Ovary (tissue), 9 donors: ENCODE results near the gene PNPLA3. TPM values are rescaled to one million over a fixed set of nuclear protein-coding genes. Genes with fewer than 3 reads are reported as not detected.

Experiments
- DNase-seq, 5 donors: peaks; one replicate each; pipeline ENCODE4 v3.0.0-alpha.2; 2019 to 2020
- H3K27ac ChIP-seq, 2 donors: fragments of 200-600 bp; one replicate each; pipeline versions ENCODE4 v1.5.1 to v1.8.0; 2019 to 2022
- H3K27me3 ChIP-seq: fragments of 200-600 bp; one replicate; pipeline ENCODE4 v1.8.0; 2022
- H3K36me3 ChIP-seq: fragments of 200-600 bp; sonication (generic); one replicate; pipeline ENCODE4 v1.5.1; 2019
- H3K4me1 ChIP-seq: one replicate; pipeline ENCODE4 v1.8.1; 2013; ENCODE audit warnings: mild to moderate bottlenecking, moderate library complexity; ENCODE audit not compliant: insufficient read depth
- H3K4me3 ChIP-seq: fragments of 200-600 bp; sonication (generic); one replicate; pipeline ENCODE4 v1.5.1; 2017
- H3K9me3 ChIP-seq, 2 donors: fragments of 200-600 bp in 1 of 2; sonication (generic) in 1 of 2; one replicate each; pipeline versions ENCODE4 v1.5.1 to v1.8.1; 2013 to 2019; ENCODE audit warnings: mild to moderate bottlenecking in 1 of 2, moderate library complexity in 1 of 2
- CTCF ChIP-seq, 3 donors: fragments of 450-650 bp in 2 of 3; fragments of 200-600 bp in 1 of 3; IDR thresholded peaks; one replicate each; pipeline versions ENCODE4 v1.5.1 to v1.8.0; 2016 to 2022; ENCODE audit warnings: antibody characterized with exemption in 3 of 3, mild to moderate bottlenecking in 1 of 3
- EP300 ChIP-seq: sonication (generic); formaldehyde crosslinking; IDR thresholded peaks from one replicate; pipeline ENCODE4 v1.6.1; 2017; ENCODE audit warnings: antibody characterized with exemption
- POLR2A ChIP-seq: fragments of 450-650 bp; IDR thresholded peaks from one replicate; pipeline ENCODE4 v1.6.1; 2017; ENCODE audit warnings: antibody characterized with exemption, mild to moderate bottlenecking, moderate library complexity
- WGBS, 3 donors: extraction: QIAGEN DNeasy Blood & Tissue Kit in 1 of 3; methylation state at CpG; one replicate each; pipeline versions ENCODE4 v1.1.5 to v1.1.7; 2013 to 2017; 5-methylcytosine and 5-hydroxymethylcytosine counted together
- intact Hi-C, 4 donors: fragments of 100-400 bp; cut with DNase I; formaldehyde crosslinking; loops; one replicate each; pipeline versions ENCODE4 v1.11.0 to v1.15.1; 2022 to 2023
- polyA plus RNA-seq, 2 donors: library from polyadenylated mRNA; stranded (reverse); fragments of 200-250 nt in 1 of 2; fragments of 350-450 nt in 1 of 2; fragmentation: Illumina TruSeq in 1 of 2; extraction: RNeasy Lipid Tissue Mini Kit (QIAGEN cat#74804) in 1 of 2; gene quantifications; one replicate each; pipeline ENCODE4 v1.2.3, GENCODE V29; 2013 to 2014
- total RNA-seq, 7 donors: library from RNA; depleted of rRNA in 2 of 7; stranded (reverse); fragments of >200 nt in 2 of 7; fragmentation: NEBNext Ultra II Directional in 3 of 7; extraction: Animal tissue kit (Norgen Biotek cat#: 25700) in 3 of 7; gene quantifications; one replicate each; pipeline versions ENCODE4 v1.1.0 to v1.2.4, GENCODE V29; 2016 to 2023
- donor health status: DM: no; HTN: no; CAD: no; lungs with moderate emphysema.
- donor health status: DM: no; HTN: no; CAD: no.
- donor health status: Bipolar disorder and iron deficiency.
- donor health status: DM: yes; HTN: yes; CAD: no.
- donor health status: DM: no; HTN: no; CAD: no.
- donor health status: DM: yes; HTN: yes; CAD: no.

PNPLA3 gene
- total and polyA plus RNA-seq, 9 donors: 0.31 to 8.0 (median 1.3) TPM

DNA sequence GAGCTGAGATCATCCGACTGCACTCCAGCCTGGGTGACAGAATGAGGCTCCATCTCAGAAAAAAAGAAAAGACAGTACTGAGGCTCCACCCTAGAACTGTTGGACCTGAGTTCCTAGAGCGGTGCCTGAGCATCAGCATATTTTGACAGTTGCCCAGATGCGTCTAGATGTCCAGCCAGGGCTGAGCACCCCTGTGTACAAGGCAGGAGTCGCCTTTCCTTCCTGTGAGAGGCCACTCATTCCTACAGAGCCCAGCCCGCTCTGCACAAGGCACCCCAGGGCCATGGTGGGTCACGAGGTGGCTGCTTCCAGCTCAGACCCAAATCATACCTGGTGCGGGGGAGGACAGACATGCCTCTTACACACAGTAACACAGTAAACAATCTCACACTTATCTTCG, 47.5 kb downstream of the PNPLA3 start:
- no peaks in the 10 kb centered on the region for H3K9me3 ChIP-seq
- 86 to 88% (median 87%) methylated on average over 8 of the region's 8 CpGs for WGBS, 3 donors
- no peak overlapping the region for H3K4me3 ChIP-seq
- no peaks in the 10 kb centered on the region for H3K36me3 ChIP-seq
- no peak for TF ChIP-seq POLR2A
- no peak for TF ChIP-seq EP300
- no peak for TF ChIP-seq CTCF (IDR thresholded peaks at IDR 0.05)
- no peak overlapping the region for H3K27ac ChIP-seq
- intact Hi-C loops: no loop called here
- no peaks in the 10 kb centered on the region for H3K27me3 ChIP-seq
- no peaks in the 10 kb centered on the region for H3K4me1 ChIP-seq
- no peak for DNase-seq

DNA sequence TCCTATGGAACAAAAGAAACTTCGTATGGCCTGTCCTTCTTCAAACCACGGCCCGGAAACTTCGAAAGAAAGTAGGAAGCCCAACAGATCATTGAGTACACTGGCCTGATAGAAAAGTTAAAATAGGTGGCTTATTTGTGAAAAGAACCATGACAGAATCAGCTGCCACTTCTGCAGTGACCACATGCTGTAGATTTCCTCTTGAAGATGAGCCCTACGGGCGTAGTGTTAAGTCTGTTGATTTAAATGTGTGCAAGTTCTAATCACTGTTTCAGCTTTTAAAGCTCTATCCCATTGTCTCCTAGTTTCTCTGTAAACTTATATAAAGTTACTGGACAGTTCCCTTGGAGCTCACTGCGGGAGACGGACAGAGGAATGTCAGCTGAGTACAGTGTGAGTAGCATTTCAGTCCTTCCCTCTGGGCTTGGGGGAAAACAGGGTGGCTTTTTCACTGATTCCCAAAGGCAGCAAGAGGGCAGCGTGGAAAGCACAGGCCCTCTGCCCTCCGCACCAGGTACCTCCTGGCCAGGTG, 49.4 kb downstream of the PNPLA3 start:
- TF ChIP-seq EP300 (no peak), POLR2A (no peak)
- Histone ChIP-seq H3K4me3 (no peak overlapping the region), H3K4me1 (no peaks in the 10 kb centered on the region), H3K9me3 (no peaks in the 10 kb centered on the region), H3K27ac (no peak overlapping the region), H3K27me3 (no peaks in the 10 kb centered on the region), H3K36me3 (no peaks in the 10 kb centered on the region)
- WGBS, 3 donors: 92 to 96% (median 94%) methylated on average over 10 of the region's 10 CpGs
- intact Hi-C loops: no loop called here
- DNase-seq: no peak

- no peak for DNase-seq
These were observed 50.5 kb downstream of the PNPLA3 start for GRCh38 chr22:43974028-43974545.

DNA sequence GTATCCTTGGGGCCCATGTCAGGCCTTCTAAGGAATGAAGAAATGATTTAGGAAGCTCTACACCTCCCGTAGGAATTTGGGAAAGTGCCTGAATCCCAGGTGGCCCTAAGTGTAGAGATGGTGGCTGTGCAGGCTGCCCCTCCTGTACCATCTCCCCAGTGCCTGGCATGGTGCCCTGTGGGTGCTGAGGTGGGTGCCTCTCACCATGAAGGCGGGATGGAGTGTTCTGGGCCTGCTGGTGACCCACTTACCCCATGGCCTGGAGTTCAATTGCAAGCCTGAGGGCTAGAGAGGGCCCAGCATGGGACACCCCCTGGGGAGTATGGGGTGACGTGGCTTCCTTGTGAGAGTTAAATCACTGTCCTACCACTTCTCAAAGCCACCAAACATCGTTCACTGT, 51.4 kb downstream of the PNPLA3 start:
- intact Hi-C loops: no loop called here
- no peaks in the 10 kb centered on the region for H3K4me1 ChIP-seq
- no peak for TF ChIP-seq EP300
- TF ChIP-seq POLR2A: no peak
- TF ChIP-seq CTCF (IDR thresholded peaks at IDR 0.05): no peak
- H3K9me3 ChIP-seq: no peaks in the 10 kb centered on the region
- no peak overlapping the region for H3K27ac ChIP-seq
- 70 to 76% (median 75%) methylated on average over 4 of the region's 4 CpGs for WGBS, 3 donors
- no peaks in the 10 kb centered on the region for H3K36me3 ChIP-seq
- H3K4me3 ChIP-seq: no peak overlapping the region
- H3K27me3 ChIP-seq: no peaks in the 10 kb centered on the region
- DNase-seq: no peak

More at GRCh38 chr22:43974028-43974545, 50.5 kb downstream of the PNPLA3 start:
- H3K27ac ChIP-seq: no peak overlapping the region
- H3K36me3 ChIP-seq: no peaks in the 10 kb centered on the region
- 86 to 89% (median 86%) methylated on average over 19 of the region's 19 CpGs for WGBS, 3 donors
- no peaks in the 10 kb centered on the region for H3K9me3 ChIP-seq
- H3K4me3 ChIP-seq: no peak overlapping the region
- TF ChIP-seq CTCF (IDR thresholded peaks at IDR 0.05): no peak
- TF ChIP-seq EP300: no peak
- TF ChIP-seq POLR2A: no peak
- H3K27me3 ChIP-seq: no peaks in the 10 kb centered on the region
- no peaks in the 10 kb centered on the region for H3K4me1 ChIP-seq
- intact Hi-C loops: no loop called here
